Measurements from ENCODE around the gene ACAD11.

GRCh38 chr3:132628157-132628556 is 31.5 kb downstream of the ACAD11 start:
- no peak for TF ChIP-seq POLR2AphosphoS5 (IDR thresholded peaks at IDR 0.05; ENCODE audit: insufficient read depth in 1 of 2, low read depth in 1 of 2)
- no peak for TF ChIP-seq CTCF (IDR thresholded peaks at IDR 0.05)
- TF ChIP-seq POLR2A (IDR thresholded peaks at IDR 0.05) = no peak
